ENCODE data around the gene MVB12B.

GRCh38 chr9:126420135-126420534 is 93.5 kb downstream of the MVB12B start:
- TF ChIP-seq CTCF (IDR thresholded peaks at IDR 0.05) (no peak), POLR2A (IDR thresholded peaks at IDR 0.05) (no peak)
